ENCODE results near the gene EEF1AKMT2. TPM values are rescaled to one million over a fixed set of nuclear protein-coding genes. Genes with fewer than 3 reads are reported as not detected.

EEF1AKMT2 gene
- total and polyA plus RNA-seq, 2 donors (not counting 1 experiment from before 2014, with no cell fraction given) = 20.5 to 22.1 TPM

DNA sequence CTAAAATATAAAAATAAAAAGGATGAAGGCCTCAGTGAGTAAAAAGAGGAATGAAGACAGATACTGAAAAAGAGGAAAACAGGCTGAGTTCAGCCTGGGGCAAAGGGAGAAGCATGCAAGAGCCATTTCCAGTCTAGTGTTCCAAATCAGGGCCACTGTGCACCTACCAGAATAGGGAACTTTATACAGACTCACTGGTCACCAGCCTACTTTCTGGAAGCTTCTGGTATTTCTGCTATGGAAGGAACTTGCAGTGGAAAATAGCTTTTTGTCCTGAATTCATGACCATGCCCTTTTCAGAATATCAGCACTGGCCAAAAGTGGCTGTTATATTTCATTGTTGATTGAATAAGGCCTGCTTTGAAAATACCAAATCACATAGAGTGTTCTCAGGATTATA is 38.8 kb upstream of the EEF1AKMT2 start:
- peaks cover 7% of the 10 kb centered on the region for H3K36me3 ChIP-seq (ENCODE audit: control insufficient read depth, insufficient read depth, low read length)

DNA sequence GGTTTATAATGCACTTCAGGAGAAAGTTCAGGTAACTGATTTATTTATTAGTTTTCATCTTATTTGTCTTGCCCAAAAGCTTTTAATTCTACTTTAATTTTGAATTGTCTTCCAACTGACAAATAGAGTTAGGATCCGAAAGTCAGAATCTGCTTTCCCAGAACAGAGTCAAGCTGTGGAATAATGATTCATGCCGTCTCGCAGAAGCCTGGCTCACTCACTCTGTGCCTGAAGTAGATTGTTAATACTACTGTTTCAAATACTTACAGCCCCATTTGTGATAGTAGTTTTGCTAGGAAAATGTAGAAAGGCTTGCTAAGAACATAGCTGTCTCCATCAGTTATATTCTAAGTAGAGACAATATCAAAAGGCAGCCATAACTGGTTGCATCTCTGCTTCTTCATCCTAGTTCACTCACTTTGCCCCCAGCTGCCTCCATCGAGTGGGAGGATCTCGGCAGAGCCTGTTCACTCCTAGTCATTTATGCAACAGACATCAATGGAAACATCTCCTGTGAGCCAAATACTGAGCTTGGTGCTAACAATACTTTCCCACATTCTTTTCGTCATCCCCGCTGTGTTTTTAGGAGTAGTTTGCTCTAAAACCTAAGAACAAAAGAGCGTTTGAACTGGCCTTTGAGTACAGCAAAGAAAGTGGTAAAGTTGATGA is 37.9 kb upstream of the EEF1AKMT2 start:
- no peak overlapping the region for H3K4me2 ChIP-seq (ENCODE audit: extremely low read depth, insufficient read depth, low read length)
- H3K4me1 ChIP-seq (ENCODE audit: control insufficient read depth, extremely low read depth, insufficient read depth, low read length) = no peaks in the 10 kb centered on the region
- no peaks in the 10 kb centered on the region for H3K79me2 ChIP-seq (ENCODE audit: control insufficient read depth, insufficient read depth, low read length)
- DNase-seq (ENCODE audit: low read depth in 2 of 2) = no peak
- no peaks in the 10 kb centered on the region for H4K20me1 ChIP-seq (ENCODE audit: control insufficient read depth, extremely low read depth, insufficient read depth, low read length)
- H3K9me3 ChIP-seq (ENCODE audit: control insufficient read depth, insufficient read depth, low read depth, low read length) = no peaks in the 10 kb centered on the region
- no peaks in the 10 kb centered on the region for H3K27me3 ChIP-seq (ENCODE audit: control insufficient read depth, insufficient read depth, low read length)
- no peak overlapping the region for H3K27ac ChIP-seq (ENCODE audit: insufficient read depth, low read length)
- TF ChIP-seq CTCF (conservative IDR thresholded peaks at IDR 0.05 in 1 of 2, IDR thresholded peaks at IDR 0.05 in 1 of 2; ENCODE audit: low read depth in 1 of 2, low read length in 2 of 2) (no peak), EZH2 (IDR thresholded peaks at IDR 0.05; ENCODE audit: low read length, missing control alignments) (no peak)
- peaks cover 6% of the 10 kb centered on the region for H3K36me3 ChIP-seq (ENCODE audit: control insufficient read depth, insufficient read depth, low read length)
- no peak overlapping the region for H3K9ac ChIP-seq (ENCODE audit: insufficient read depth, low read length)
- no peak overlapping the region for H3K4me3 ChIP-seq (replicated peaks in 1 of 4; ENCODE audit: control extremely low read depth in 1 of 4, insufficient read depth in 1 of 4, low read depth in 3 of 4, low read length in 4 of 4)
- no peak overlapping the region for H2AFZ ChIP-seq (ENCODE audit: low read length)

More for the DNA sequence above, 38.8 kb upstream of the EEF1AKMT2 start:
- Histone ChIP-seq H3K9me3 (ENCODE audit: control insufficient read depth, insufficient read depth, low read depth, low read length) (no peaks in the 10 kb centered on the region), H3K4me3 (replicated peaks in 1 of 4; ENCODE audit: control extremely low read depth in 1 of 4, insufficient read depth in 1 of 4, low read depth in 3 of 4, low read length in 4 of 4) (no peak overlapping the region), H3K4me2 (ENCODE audit: extremely low read depth, insufficient read depth, low read length) (no peak overlapping the region), H3K27ac (ENCODE audit: insufficient read depth, low read length) (no peak overlapping the region), H2AFZ (ENCODE audit: low read length) (no peak overlapping the region), H3K79me2 (ENCODE audit: control insufficient read depth, insufficient read depth, low read length) (no peaks in the 10 kb centered on the region), H3K27me3 (ENCODE audit: control insufficient read depth, insufficient read depth, low read length) (no peaks in the 10 kb centered on the region), H4K20me1 (ENCODE audit: control insufficient read depth, extremely low read depth, insufficient read depth, low read length) (no peaks in the 10 kb centered on the region), H3K4me1 (ENCODE audit: control insufficient read depth, extremely low read depth, insufficient read depth, low read length) (no peaks in the 10 kb centered on the region), H3K9ac (ENCODE audit: insufficient read depth, low read length) (no peak overlapping the region)
- TF ChIP-seq CTCF (conservative IDR thresholded peaks at IDR 0.05 in 1 of 2, IDR thresholded peaks at IDR 0.05 in 1 of 2; ENCODE audit: low read depth in 1 of 2, low read length in 2 of 2) = no peak
- TF ChIP-seq EZH2 (IDR thresholded peaks at IDR 0.05; ENCODE audit: low read length, missing control alignments) = no peak
- no peak for DNase-seq (ENCODE audit: low read depth in 2 of 2)

GRCh38 chr10:124827474-124827873 is 35.8 kb upstream of the EEF1AKMT2 start:
- DNase-seq (ENCODE audit: low read depth in 2 of 2) = peak in 1 of 2 donors; percentile 53
- no peaks in the 10 kb centered on the region for H3K9me3 ChIP-seq (ENCODE audit: control insufficient read depth, insufficient read depth, low read depth, low read length)
- peak; percentile 27 to 53 for TF ChIP-seq CTCF (conservative IDR thresholded peaks at IDR 0.05 in 1 of 2, IDR thresholded peaks at IDR 0.05 in 1 of 2; ENCODE audit: low read depth in 1 of 2, low read length in 2 of 2)
- TF ChIP-seq EZH2 (IDR thresholded peaks at IDR 0.05; ENCODE audit: low read length, missing control alignments) = no peak
- H3K4me2 ChIP-seq (ENCODE audit: extremely low read depth, insufficient read depth, low read length) = no peak overlapping the region
- H2AFZ ChIP-seq (ENCODE audit: low read length) = no peak overlapping the region
- peaks cover 2% of the 10 kb centered on the region for H3K36me3 ChIP-seq (ENCODE audit: control insufficient read depth, insufficient read depth, low read length)
- H3K27me3 ChIP-seq (ENCODE audit: control insufficient read depth, insufficient read depth, low read length) = no peaks in the 10 kb centered on the region
- H3K79me2 ChIP-seq (ENCODE audit: control insufficient read depth, insufficient read depth, low read length) = no peaks in the 10 kb centered on the region
- H3K27ac ChIP-seq (ENCODE audit: insufficient read depth, low read length) = no peak overlapping the region
- no peak overlapping the region for H3K9ac ChIP-seq (ENCODE audit: insufficient read depth, low read length)
- H3K4me3 ChIP-seq (replicated peaks in 1 of 4; ENCODE audit: control extremely low read depth in 1 of 4, insufficient read depth in 1 of 4, low read depth in 3 of 4, low read length in 4 of 4) = no peak overlapping the region
- no peaks in the 10 kb centered on the region for H4K20me1 ChIP-seq (ENCODE audit: control insufficient read depth, extremely low read depth, insufficient read depth, low read length)
- no peaks in the 10 kb centered on the region for H3K4me1 ChIP-seq (ENCODE audit: control insufficient read depth, extremely low read depth, insufficient read depth, low read length)

All from fibroblast of lung (primary cell).